MCF 10A (cell line): ENCODE measurements around the gene LGALS9. TPM values are rescaled to one million over a fixed set of nuclear protein-coding genes. Genes with fewer than 3 reads are reported as not detected.
"Not testable (repeated sequence)": the region's sequence is repeated elsewhere in the genome, so short reads cannot be mapped to it uniquely, and the experiment has no call there.

Experiments
- BruUV-seq: library from RNA; stranded (reverse); fragments of 400-500 nt; replicated peaks from 2 replicates; lab custom pipeline; 2021; lab: Mats Ljungman, UMichigan
- CTCF ChIA-PET: fragments of 300-600 bp; sonication (Branson Sonifier 250); formaldehyde crosslinking; extraction: SDS; loops from one replicate; lab custom pipeline; 2021; ENCODE audit warnings: antibody characterized with exemption, inconsistent platforms; lab: Yijun Ruan, JAX
- POLR2A ChIA-PET: fragments of 300-600, 350-650 bp; sonication (Branson Sonifier 250); formaldehyde crosslinking; extraction: SDS; loops from one replicate; lab custom pipeline; 2020; ENCODE audit warnings: antibody characterized with exemption, inconsistent platforms; lab: Yijun Ruan, JAX
- DNase-seq: peaks from one replicate; pipeline ENCODE4 v3.0.0-alpha.2; 2018; ENCODE audit not compliant: unreplicated experiment
- H3K27ac Mint-ChIP-seq: one replicate; pipeline ENCODE4 v1.8.0; 2022; ENCODE audit warnings: mild to moderate bottlenecking, low read depth, mixed read lengths; ENCODE audit not compliant: unreplicated experiment
- H3K27me3 Mint-ChIP-seq: one replicate; pipeline ENCODE4 v1.8.0; 2022; ENCODE audit warnings: mixed read lengths; ENCODE audit not compliant: insufficient read depth, unreplicated experiment
- H3K36me3 Mint-ChIP-seq: one replicate; pipeline ENCODE4 v1.8.0; 2022; ENCODE audit warnings: mild to moderate bottlenecking, moderate library complexity, mixed read lengths; ENCODE audit not compliant: insufficient read depth, unreplicated experiment
- H3K4me1 Mint-ChIP-seq: one replicate; pipeline ENCODE4 v1.8.0; 2022; ENCODE audit warnings: mixed read lengths; ENCODE audit not compliant: insufficient read depth, unreplicated experiment
- H3K4me3 Mint-ChIP-seq: one replicate; pipeline ENCODE4 v1.8.0; 2022; ENCODE audit warnings: mild to moderate bottlenecking, moderate library complexity, mixed read lengths; ENCODE audit not compliant: unreplicated experiment
- H3K9me3 Mint-ChIP-seq: one replicate; pipeline ENCODE4 v1.8.0; 2022; ENCODE audit warnings: mixed read lengths; ENCODE audit not compliant: unreplicated experiment
- intact Hi-C: fragments of 100-400 bp; cut with micrococcal nuclease; formaldehyde crosslinking; loops from 2 replicates; pipeline ENCODE4 v1.14.1; 2022
- total RNA-seq: library from RNA; stranded (reverse); gene quantifications from 2 replicates; pipeline ENCODE4 v1.2.3, GENCODE V29; 2022
- TF ChIP-seq, protein P1 (sequence below): fragments of 200-600 bp; IDR thresholded peaks from one replicate; pipeline ENCODE4 v1.8.0; 2022; ENCODE audit warnings: antibody characterized with exemption, mild to moderate bottlenecking; ENCODE audit not compliant: unreplicated experiment

The LGALS9 gene
- total RNA-seq, 1 experiment from 2014 or later: 0.54 TPM

DNA sequence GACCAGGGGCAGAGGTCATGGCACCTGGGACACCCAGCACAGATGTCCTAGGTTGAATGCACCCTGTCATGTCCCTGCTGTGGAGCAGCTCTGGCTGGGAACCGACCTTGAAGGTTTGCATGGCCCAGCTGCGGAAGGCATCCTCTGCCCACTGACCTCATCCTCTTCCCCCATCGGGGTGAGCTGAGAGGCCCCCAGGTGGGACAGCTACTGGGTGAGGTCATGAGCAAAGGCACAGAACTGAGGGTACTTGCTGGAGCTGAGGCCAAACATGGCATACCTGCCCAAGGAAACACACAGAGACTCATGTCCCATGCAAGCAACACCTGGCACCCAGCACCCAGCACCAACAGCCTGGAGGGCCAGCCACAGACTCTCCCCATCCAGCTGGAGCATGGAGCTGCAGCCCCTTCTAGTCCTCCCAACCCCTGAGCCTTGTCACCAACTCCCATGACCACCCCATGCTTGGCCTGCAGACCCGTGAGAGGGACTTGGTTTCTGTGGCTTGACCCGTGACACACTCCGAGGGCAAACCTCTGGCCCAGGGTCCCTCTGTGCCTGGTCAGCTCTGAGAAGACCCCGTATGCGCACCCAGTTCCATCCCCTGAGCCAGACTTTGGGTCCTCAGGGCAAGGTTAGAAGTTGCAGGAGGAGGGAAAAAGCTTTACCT is 33.1 kb downstream of the LGALS9 start:
- ChIA-PET POLR2A (interaction anchor here (0.7 kb wide), 1 partner anchor 427 kb away, joined by 3 read pairs; no protein-coding TSS in a partner anchor), CTCF (interaction anchor here (0.6 to 21.1 kb wide), 6 partner anchors 11 to 229 kb away, joined by 3 to 377 read pairs (median 6); partner anchors contain the start of gene LYRM9)
- no peaks in the 10 kb centered on the region for H3K36me3 Mint-ChIP-seq
- BruUV-seq: no TSS peak
- H3K9me3 Mint-ChIP-seq: no peaks in the 10 kb centered on the region
- no peak overlapping the region for H3K4me3 Mint-ChIP-seq
- H3K4me1 Mint-ChIP-seq: no peaks in the 10 kb centered on the region
- no peak overlapping the region for H3K27ac Mint-ChIP-seq
- no peak for DNase-seq
- intact Hi-C loops: no loop called here
- TF ChIP-seq, protein P1, sequence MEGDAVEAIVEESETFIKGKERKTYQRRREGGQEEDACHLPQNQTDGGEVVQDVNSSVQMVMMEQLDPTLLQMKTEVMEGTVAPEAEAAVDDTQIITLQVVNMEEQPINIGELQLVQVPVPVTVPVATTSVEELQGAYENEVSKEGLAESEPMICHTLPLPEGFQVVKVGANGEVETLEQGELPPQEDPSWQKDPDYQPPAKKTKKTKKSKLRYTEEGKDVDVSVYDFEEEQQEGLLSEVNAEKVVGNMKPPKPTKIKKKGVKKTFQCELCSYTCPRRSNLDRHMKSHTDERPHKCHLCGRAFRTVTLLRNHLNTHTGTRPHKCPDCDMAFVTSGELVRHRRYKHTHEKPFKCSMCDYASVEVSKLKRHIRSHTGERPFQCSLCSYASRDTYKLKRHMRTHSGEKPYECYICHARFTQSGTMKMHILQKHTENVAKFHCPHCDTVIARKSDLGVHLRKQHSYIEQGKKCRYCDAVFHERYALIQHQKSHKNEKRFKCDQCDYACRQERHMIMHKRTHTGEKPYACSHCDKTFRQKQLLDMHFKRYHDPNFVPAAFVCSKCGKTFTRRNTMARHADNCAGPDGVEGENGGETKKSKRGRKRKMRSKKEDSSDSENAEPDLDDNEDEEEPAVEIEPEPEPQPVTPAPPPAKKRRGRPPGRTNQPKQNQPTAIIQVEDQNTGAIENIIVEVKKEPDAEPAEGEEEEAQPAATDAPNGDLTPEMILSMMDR: no peak
- peaks cover 21% of the 10 kb centered on the region for H3K27me3 Mint-ChIP-seq

DNA sequence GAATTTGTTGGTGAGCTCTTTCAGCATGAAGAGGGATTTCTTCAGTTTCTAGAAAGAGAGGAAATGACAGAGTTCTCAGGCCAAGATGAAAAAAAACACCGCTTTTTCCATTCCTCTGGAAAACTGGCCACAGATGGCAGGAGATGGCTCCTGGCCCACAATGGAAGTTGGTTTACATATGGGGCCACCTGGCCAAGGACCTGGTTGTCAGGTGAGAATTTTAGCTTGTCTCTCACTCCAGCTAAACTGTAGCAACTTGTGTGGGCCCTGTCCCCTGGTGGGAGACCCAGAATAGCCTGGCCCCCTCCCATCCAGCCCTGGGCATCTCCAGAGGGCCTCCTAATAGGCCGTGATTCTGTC is 33.6 kb downstream of the LGALS9 start:
- intact Hi-C loops: no loop called here
- Mint-ChIP-seq H3K9me3 (no peaks in the 10 kb centered on the region), H3K27ac (no peak overlapping the region), H3K4me1 (no peaks in the 10 kb centered on the region), H3K36me3 (no peaks in the 10 kb centered on the region), H3K27me3 (peaks cover 26% of the 10 kb centered on the region), H3K4me3 (no peak overlapping the region)
- POLR2A ChIA-PET: no interaction called here
- BruUV-seq: no TSS peak
- no peak for DNase-seq
- TF ChIP-seq, protein P1: no peak
- CTCF ChIA-PET: interaction anchor here (0.6 to 21.1 kb wide), 4 partner anchors 12 to 93 kb away, joined by 3 to 377 read pairs (median 34); no protein-coding TSS in a partner anchor

DNA sequence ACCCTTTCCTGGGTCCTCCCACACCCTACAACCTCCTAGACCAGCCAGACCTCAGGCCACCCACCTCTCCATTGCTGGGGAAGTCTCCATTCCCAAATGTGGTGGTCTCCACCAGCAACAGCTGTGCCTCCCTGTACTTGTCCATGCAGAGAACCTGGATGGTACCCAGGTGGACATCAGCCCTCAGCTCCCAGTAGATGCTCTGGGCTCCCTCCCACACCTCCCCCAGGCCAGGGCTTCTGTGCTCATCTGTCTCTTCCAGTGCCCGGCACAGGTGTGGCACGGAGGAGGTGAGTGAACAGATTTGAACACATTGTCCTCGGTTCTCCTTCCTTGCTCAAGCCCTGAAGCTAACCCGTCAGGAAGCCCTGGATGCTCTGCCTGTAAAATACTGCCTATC is 34.6 kb downstream of the LGALS9 start:
- no peaks in the 10 kb centered on the region for H3K4me1 Mint-ChIP-seq
- BruUV-seq: no TSS peak
- CTCF ChIA-PET: interaction anchor here (0.7 to 21.1 kb wide), 5 partner anchors 13 to 399 kb away, joined by 3 to 377 read pairs (median 3); no protein-coding TSS in a partner anchor
- POLR2A ChIA-PET: no interaction called here
- H3K27me3 Mint-ChIP-seq: peaks cover 26% of the 10 kb centered on the region
- no peak overlapping the region for H3K27ac Mint-ChIP-seq
- no peak for DNase-seq
- no peaks in the 10 kb centered on the region for H3K9me3 Mint-ChIP-seq
- H3K4me3 Mint-ChIP-seq: no peak overlapping the region
- H3K36me3 Mint-ChIP-seq: no peaks in the 10 kb centered on the region
- TF ChIP-seq, protein P1: no peak
- intact Hi-C loops: no loop called here

DNA sequence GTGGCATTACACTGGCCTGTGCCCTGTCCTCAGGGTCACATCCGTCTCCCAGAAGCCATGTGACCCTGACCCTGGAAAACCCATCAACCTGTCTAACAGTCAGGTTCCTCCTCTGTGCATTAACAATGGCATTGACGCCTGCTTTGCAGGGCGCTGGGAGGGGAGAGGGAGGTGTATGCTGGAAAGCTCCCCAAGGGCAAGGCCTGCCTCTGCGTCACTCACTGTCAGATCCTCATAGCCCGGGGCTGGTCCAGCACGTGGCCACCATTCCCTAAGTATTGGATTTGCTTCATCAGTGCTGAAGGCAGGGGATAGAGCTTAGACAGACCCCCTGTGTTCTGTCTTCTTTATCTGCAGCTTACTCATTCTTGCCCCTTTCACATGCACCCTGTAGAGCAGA is 35.3 kb downstream of the LGALS9 start:
- H3K36me3 Mint-ChIP-seq, BruUV-seq, H3K27ac Mint-ChIP-seq, POLR2A ChIA-PET, H3K4me1 Mint-ChIP-seq, intact Hi-C loops, DNase-seq, H3K4me3 Mint-ChIP-seq, H3K9me3 Mint-ChIP-seq: not testable (repeated sequence)
- CTCF ChIA-PET: interaction anchor here (0.7 to 21.1 kb wide), 5 partner anchors 14 to 398 kb away, joined by 3 to 377 read pairs (median 3); no protein-coding TSS in a partner anchor
- peaks cover 26% of the 10 kb centered on the region for H3K27me3 Mint-ChIP-seq
